Activated CD4-positive, alpha-beta T cell treated with anti-CD3 and anti-CD28 coated beads for 24 hours (primary cell): ENCODE data around the gene TFPT.

Experiments
- DNase-seq, 2 donors: peaks; one replicate each; pipeline ENCODE4 v3.0.0-alpha.2; 2020; ENCODE audit warnings: low read depth in 2 of 2

Gene TFPT

GRCh38 chr19:54148158-54148557, 32.7 kb upstream of the TFPT start:
- no peak for DNase-seq

- no peak for DNase-seq
These were observed 32.2 kb upstream of the TFPT start for GRCh38 chr19:54147676-54148075.

- DNase-seq: no peak
These were observed 30.2 kb upstream of the TFPT start for GRCh38 chr19:54145541-54146158.

- no peak for DNase-seq
These were observed 26.8 kb upstream of the TFPT start for GRCh38 chr19:54142166-54142780.

- no peak for DNase-seq
These were observed 25.9 kb upstream of the TFPT start for GRCh38 chr19:54141356-54141755.

GRCh38 chr19:54138489-54139256, 23.2 kb upstream of the TFPT start:
- DNase-seq: no peak

- DNase-seq: no peak
These were observed 22.4 kb upstream of the TFPT start, which contains the start of gene CNOT3 for GRCh38 chr19:54137699-54138488. Gene CNOT3, plus strand, starts transcription at chr19:54137762. Its CDS starts 5,217 bp downstream, at chr19:54142979.

- peak; percentile 96 to 97 for DNase-seq
These were observed 21.6 kb upstream of the TFPT start for GRCh38 chr19:54136864-54137698.

- DNase-seq: no peak
These were observed 20.8 kb upstream of the TFPT start for GRCh38 chr19:54136086-54136863.

- DNase-seq: no peak
These were observed 18.6 kb upstream of the TFPT start for GRCh38 chr19:54133957-54134590.

GRCh38 chr19:54133312-54133956, 18.0 kb upstream of the TFPT start:
- DNase-seq: no peak

- DNase-seq: no peak
These were observed 14.2 kb upstream of the TFPT start for GRCh38 chr19:54129617-54129996.

GRCh38 chr19:54128796-54129616, 13.5 kb upstream of the TFPT start:
- no peak for DNase-seq

GRCh38 chr19:54128441-54128725, 12.9 kb upstream of the TFPT start:
- DNase-seq: no peak

GRCh38 chr19:54127688-54128440, 12.4 kb upstream of the TFPT start:
- DNase-seq: no peak

GRCh38 chr19:54125713-54126112, 10.3 kb upstream of the TFPT start:
- DNase-seq: no peak

GRCh38 chr19:54124393-54124792, 8.9 kb upstream of the TFPT start:
- DNase-seq: no peak

GRCh38 chr19:54123682-54124081, 8.2 kb upstream of the TFPT start:
- DNase-seq: no peak
